GM23248 (cell line): ENCODE measurements around the gene SLC46A3. TPM values are rescaled to one million over a fixed set of nuclear protein-coding genes. Genes with fewer than 3 reads are reported as not detected.

Source experiments
- DNase-seq: peaks from one replicate; pipeline ENCODE4 v3.0.0-alpha.2; 2015
- H2AFZ ChIP-seq: fragments of 200-600 bp; sonication (generic); 2 replicates; pipeline ENCODE4 v1.6.1; 2016; ENCODE audit warnings: antibody characterized with exemption
- H3F3A ChIP-seq: fragments of 200-600 bp; sonication (generic); 2 replicates; pipeline ENCODE4 v1.6.1; 2016; ENCODE audit warnings: mild to moderate bottlenecking, antibody characterized with exemption, mixed run types; ENCODE audit not compliant: insufficient read depth
- H3K27ac ChIP-seq: fragments of 200-600 bp; sonication (generic); 2 replicates; pipeline ENCODE4 v1.5.1; 2016; ENCODE audit warnings: mild to moderate bottlenecking
- H3K27me3 ChIP-seq: fragments of 200-600 bp; sonication (generic); replicated peaks from 2 replicates; pipeline ENCODE4 v1.6.1; 2016; ENCODE audit warnings: mild to moderate bottlenecking; ENCODE audit not compliant: insufficient read depth
- H3K36me3 ChIP-seq: fragments of 200-600 bp; sonication (generic); 2 replicates; pipeline ENCODE4 v1.6.1; 2016; ENCODE audit warnings: low read depth, mild to moderate bottlenecking
- H3K4me1 ChIP-seq: fragments of 200-600 bp; sonication (generic); 2 replicates; pipeline ENCODE4 v1.6.1; 2016; ENCODE audit warnings: mild to moderate bottlenecking; ENCODE audit not compliant: insufficient read depth
- H3K4me2 ChIP-seq: fragments of 200-600 bp; sonication (generic); one replicate; pipeline ENCODE4 v1.6.1; 2016; ENCODE audit warnings: mild to moderate bottlenecking; ENCODE audit not compliant: unreplicated experiment
- H3K4me3 ChIP-seq: fragments of 200-600 bp; sonication (generic); 2 replicates; pipeline ENCODE4 v1.5.1; 2016; ENCODE audit warnings: mild to moderate bottlenecking
- H3K79me2 ChIP-seq: fragments of 200-600 bp; sonication (generic); 2 replicates; pipeline ENCODE4 v1.6.1; 2016; ENCODE audit warnings: mild to moderate bottlenecking; ENCODE audit not compliant: insufficient read depth
- H3K9ac ChIP-seq: fragments of 200-600 bp; sonication (generic); 2 replicates; pipeline ENCODE4 v1.6.1; 2016; ENCODE audit warnings: mild to moderate bottlenecking
- H3K9me2 ChIP-seq: fragments of 200-600 bp; sonication (generic); 2 replicates; pipeline ENCODE4 v1.6.1; 2016; ENCODE audit warnings: mixed run types, mild to moderate bottlenecking, moderate library complexity; ENCODE audit not compliant: insufficient read depth
- H3K9me3 ChIP-seq: fragments of 200-600 bp; sonication (generic); one replicate; pipeline ENCODE4 v1.6.1; 2017; ENCODE audit warnings: low read depth
- H4K20me1 ChIP-seq: fragments of 200-600 bp; sonication (generic); 2 replicates; pipeline ENCODE4 v1.6.0; 2016; ENCODE audit not compliant: insufficient read depth
- EZH2 ChIP-seq: fragments of 200-600 bp; sonication (generic); IDR thresholded peaks from 2 replicates; pipeline ENCODE4 v1.6.1; 2018; ENCODE audit warnings: antibody characterized with exemption, mild to moderate bottlenecking; ENCODE audit not compliant: insufficient read depth, poor library complexity, severe bottlenecking
- EZH2phosphoT487 ChIP-seq: fragments of 200-600 bp; sonication (generic); IDR thresholded peaks from 2 replicates; pipeline ENCODE4 v1.6.1; 2018; ENCODE audit warnings: antibody characterized with exemption, moderate library complexity, mild to moderate bottlenecking, low read depth; ENCODE audit not compliant: insufficient read depth
- WGBS, 2 experiments: methylation state at CpG; one replicate each; pipeline ENCODE4 v1.1.6; 2015 to 2017; ENCODE audit warnings: low lambda C conversion rate in 2 of 2, low coverage in 1 of 2; ENCODE audit errors: missing lambda C conversion rate in 2 of 2; 5-methylcytosine and 5-hydroxymethylcytosine counted together
- in situ Hi-C: fragments of 300-500 bp; cut with MboI; formaldehyde crosslinking; loops from 2 replicates; pipeline ENCODE4 v1.15.0; 2020
- polyA plus RNA-seq: library from polyadenylated mRNA; unstranded; fragments of >200 nt; fragmentation: Nextera tagmentation; extraction: Ambion mirVana; gene quantifications from 2 replicates; pipeline ENCODE4 v1.2.1, GENCODE V29; 2016
- small RNA-seq: library from RNA; depleted of rRNA; stranded (forward); fragments of <200 nt; gene quantifications from one replicate; pipeline ENCODE3, GENCODE V24; 2014; ENCODE audit warnings: low read depth, low replicate concordance
- total RNA-seq: library from RNA; depleted of rRNA; stranded (reverse); fragments of >200 nt; shearing (Covaris generic); gene quantifications from 2 replicates; pipeline ENCODE4 v1.2.3, GENCODE V29; 2014; rRNA removed

SLC46A3 gene
- total and polyA plus RNA-seq, 2 experiments from 2014 or later: 3.4 to 4.2 TPM

DNA sequence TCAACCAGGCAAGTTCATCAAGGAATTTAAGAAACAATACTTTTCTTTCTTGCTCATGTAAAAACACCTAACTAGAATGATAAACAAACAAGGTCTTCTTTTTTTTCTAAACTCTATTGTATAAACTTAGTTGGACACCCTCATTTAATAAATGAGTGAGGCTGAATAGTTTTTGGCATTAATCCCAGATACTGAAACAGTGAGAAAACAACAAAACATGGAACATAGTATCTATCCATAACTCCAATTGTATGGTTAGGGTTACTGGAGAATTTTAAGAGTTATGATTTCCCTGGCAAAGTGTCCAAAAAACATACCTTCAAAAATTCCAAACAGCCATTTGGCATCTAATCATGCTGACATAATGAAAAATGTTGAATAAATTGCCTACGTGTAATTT is 65.7 kb downstream of the SLC46A3 start:
- TF ChIP-seq EZH2 (no peak), EZH2phosphoT487 (no peak)
- H3K4me1 ChIP-seq: peaks cover 59% of the 10 kb centered on the region
- no peak overlapping the region for H3K4me3 ChIP-seq
- H2AFZ ChIP-seq: no peak overlapping the region
- H3K4me2 ChIP-seq: no peak overlapping the region
- H3K27ac ChIP-seq: no peak overlapping the region
- in situ Hi-C loops: no loop called here
- H3K9me3 ChIP-seq: no peaks in the 10 kb centered on the region
- DNase-seq: no peak
- no peaks in the 10 kb centered on the region for H3K36me3 ChIP-seq
- peaks cover 45% of the 10 kb centered on the region for H3F3A ChIP-seq
- H3K9ac ChIP-seq: no peak overlapping the region
- no peaks in the 10 kb centered on the region for H4K20me1 ChIP-seq
- H3K27me3 ChIP-seq: no peaks in the 10 kb centered on the region
- 33 to 50% methylated on average over 1 of the region's 1 CpG for WGBS, 2 experiments
- H3K9me2 ChIP-seq: no peaks in the 10 kb centered on the region
- H3K79me2 ChIP-seq: peaks cover 65% of the 10 kb centered on the region

DNA sequence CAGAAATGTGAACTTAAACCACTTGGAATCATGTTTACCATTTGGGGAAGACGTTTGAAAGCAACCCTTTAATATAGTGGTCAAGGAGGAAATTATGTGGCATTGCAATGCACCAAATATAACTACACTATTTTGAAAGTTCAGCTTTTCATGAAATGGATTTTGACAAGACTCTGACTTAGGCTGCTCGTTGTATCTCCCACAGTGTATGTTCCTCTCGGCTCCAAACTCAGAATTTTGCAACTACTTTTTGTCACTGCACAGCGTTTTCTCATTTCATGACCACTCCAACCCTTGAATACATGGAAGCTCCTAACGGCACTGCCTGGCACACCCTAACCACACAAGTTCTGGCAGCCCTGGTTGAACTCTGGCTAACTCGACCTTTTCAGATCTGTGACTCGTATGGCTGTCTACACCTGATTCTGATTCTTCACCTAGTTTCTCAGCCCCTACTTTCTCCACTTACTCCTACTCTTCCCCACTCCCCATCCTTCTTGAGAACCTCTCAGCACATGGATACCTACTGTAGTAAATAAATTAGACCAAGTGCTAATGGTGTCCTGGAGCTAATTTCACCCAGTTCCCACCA is 66.9 kb downstream of the SLC46A3 start:
- H3K4me3 ChIP-seq: no peak overlapping the region
- H4K20me1 ChIP-seq: no peaks in the 10 kb centered on the region
- no peaks in the 10 kb centered on the region for H3K9me3 ChIP-seq
- H3K9ac ChIP-seq: no peak overlapping the region
- no peak overlapping the region for H2AFZ ChIP-seq
- no peak overlapping the region for H3K4me2 ChIP-seq
- H3K4me1 ChIP-seq: peaks cover 48% of the 10 kb centered on the region
- WGBS, 2 experiments: 75 to 79% methylated on average over 7 of the region's 7 CpGs
- H3K27me3 ChIP-seq: no peaks in the 10 kb centered on the region
- peaks cover 38% of the 10 kb centered on the region for H3F3A ChIP-seq
- H3K79me2 ChIP-seq: peaks cover 53% of the 10 kb centered on the region
- no peak overlapping the region for H3K27ac ChIP-seq
- DNase-seq: no peak
- no peaks in the 10 kb centered on the region for H3K9me2 ChIP-seq
- TF ChIP-seq EZH2 (no peak), EZH2phosphoT487 (no peak)
- no peaks in the 10 kb centered on the region for H3K36me3 ChIP-seq
- in situ Hi-C loops: no loop called here

DNA sequence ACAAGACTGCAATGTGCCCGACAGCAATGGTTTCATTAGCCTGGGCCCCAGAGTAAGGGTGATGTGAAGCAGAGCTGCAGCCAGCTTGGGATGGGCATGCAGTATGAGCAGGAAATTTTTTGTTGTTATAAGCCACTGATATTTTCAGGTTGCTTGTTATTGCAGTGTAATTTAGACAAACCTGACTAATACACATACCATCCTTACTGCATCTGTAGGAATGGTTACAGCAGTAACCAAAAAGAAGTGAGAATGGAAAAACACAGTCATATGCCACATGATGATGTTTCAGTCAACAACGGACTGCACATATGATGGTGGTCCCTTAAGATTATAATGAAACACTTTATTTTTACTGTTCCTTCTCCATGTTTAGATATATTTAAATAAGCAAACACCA is 68.5 kb downstream of the SLC46A3 start:
- Histone ChIP-seq H3K9me3 (no peaks in the 10 kb centered on the region), H3K79me2 (peaks cover 42% of the 10 kb centered on the region), H3K4me3 (no peak overlapping the region), H3F3A (peaks cover 23% of the 10 kb centered on the region), H2AFZ (no peak overlapping the region), H3K27me3 (no peaks in the 10 kb centered on the region), H3K9ac (no peak overlapping the region), H3K36me3 (no peaks in the 10 kb centered on the region), H3K27ac (peak overlapping the region; percentile 62), H4K20me1 (no peaks in the 10 kb centered on the region), H3K4me1 (peaks cover 33% of the 10 kb centered on the region), H3K4me2 (no peak overlapping the region), H3K9me2 (no peaks in the 10 kb centered on the region)
- 85% methylated on average over 2 of the region's 2 CpGs for WGBS, 2 experiments
- in situ Hi-C loops: no loop called here
- DNase-seq: peak; percentile 59
- TF ChIP-seq EZH2: no peak
- TF ChIP-seq EZH2phosphoT487: no peak

Small RNA genes within 50 kb of the gene (small RNA-seq; reads per million reads assigned to genes)
- not detected for gene RNU6-53P

Other genes starting within 250 kb of the SLC46A3 start
- gene FLT1, start 223.8 kb downstream of the SLC46A3 start, total RNA-seq: 18.6 and 26.6 TPM in 2 replicates
- 11.3 and 12.9 TPM in 2 replicates for gene FLT1, start 223.8 kb downstream of the SLC46A3 start, polyA plus RNA-seq
- gene POMP, start 59.8 kb downstream of the SLC46A3 start, total RNA-seq: 106 and 125 TPM in 2 replicates
- 329 and 335 TPM in 2 replicates for gene POMP, start 59.8 kb downstream of the SLC46A3 start, polyA plus RNA-seq
- 0.13 and 0.43 TPM in 2 replicates for gene MTUS2, start 101.4 kb upstream of the SLC46A3 start, total RNA-seq
- gene MTUS2, start 101.4 kb upstream of the SLC46A3 start, polyA plus RNA-seq: 0.62 and 0.74 TPM in 2 replicates